NB4 (cell line): ENCODE results near the gene LRRN3.

ENCODE experiments used
- CTCF ChIP-seq: IDR thresholded peaks from one replicate; pipeline ENCODE4 v1.5.1; 2012; ENCODE audit warnings: low read depth, low read length
- MAX ChIP-seq: IDR thresholded peaks from 2 replicates; pipeline ENCODE4 v1.6.1; 2011; ENCODE audit warnings: low read depth, low read length
- MYC ChIP-seq: IDR thresholded peaks from 2 replicates; pipeline ENCODE4 v1.6.1; 2011; ENCODE audit warnings: low read depth, low read length
- POLR2A ChIP-seq: IDR thresholded peaks from 2 replicates; pipeline ENCODE4 v1.6.1; 2011; ENCODE audit warnings: mild to moderate bottlenecking; ENCODE audit not compliant: insufficient read length; ENCODE audit errors: extremely low read depth

GRCh38 chr7:111137296-111138192, 46.6 kb downstream of the LRRN3 start:
- no peak for TF ChIP-seq CTCF
- TF ChIP-seq POLR2A, result no peak
- TF ChIP-seq MYC, result no peak
- no peak for TF ChIP-seq MAX
